ENCODE results near the gene KIF11.
"Not testable (repeated sequence)": the region's sequence is repeated elsewhere in the genome, so short reads cannot be mapped to it uniquely, and the experiment has no call there.

Gene KIF11

DNA sequence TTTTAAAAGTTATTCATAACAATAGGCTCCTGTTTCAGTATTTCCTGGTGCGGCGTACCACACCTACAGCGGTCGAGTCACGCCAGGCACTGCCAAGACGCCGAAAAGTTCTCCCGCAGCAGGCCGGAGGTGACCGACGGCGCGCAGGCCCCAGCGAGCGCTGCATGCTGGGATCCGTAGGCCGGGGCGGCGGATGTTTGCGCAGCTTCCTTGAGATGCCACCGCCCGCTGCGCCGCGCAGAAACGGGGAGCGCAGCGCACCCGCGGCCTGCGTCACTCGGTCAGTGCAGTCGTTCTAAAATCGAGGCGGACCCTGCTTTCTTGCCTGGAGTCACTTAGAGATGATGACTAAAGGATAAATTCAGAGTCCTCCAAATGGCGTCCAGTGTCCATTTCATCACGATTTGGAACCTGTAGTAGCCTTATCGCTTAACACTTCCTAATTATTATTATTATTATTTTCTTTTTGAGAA lies 1.3 kb upstream of the KIF11 start:
- peak; percentile 93 for DNase-seq

DNA sequence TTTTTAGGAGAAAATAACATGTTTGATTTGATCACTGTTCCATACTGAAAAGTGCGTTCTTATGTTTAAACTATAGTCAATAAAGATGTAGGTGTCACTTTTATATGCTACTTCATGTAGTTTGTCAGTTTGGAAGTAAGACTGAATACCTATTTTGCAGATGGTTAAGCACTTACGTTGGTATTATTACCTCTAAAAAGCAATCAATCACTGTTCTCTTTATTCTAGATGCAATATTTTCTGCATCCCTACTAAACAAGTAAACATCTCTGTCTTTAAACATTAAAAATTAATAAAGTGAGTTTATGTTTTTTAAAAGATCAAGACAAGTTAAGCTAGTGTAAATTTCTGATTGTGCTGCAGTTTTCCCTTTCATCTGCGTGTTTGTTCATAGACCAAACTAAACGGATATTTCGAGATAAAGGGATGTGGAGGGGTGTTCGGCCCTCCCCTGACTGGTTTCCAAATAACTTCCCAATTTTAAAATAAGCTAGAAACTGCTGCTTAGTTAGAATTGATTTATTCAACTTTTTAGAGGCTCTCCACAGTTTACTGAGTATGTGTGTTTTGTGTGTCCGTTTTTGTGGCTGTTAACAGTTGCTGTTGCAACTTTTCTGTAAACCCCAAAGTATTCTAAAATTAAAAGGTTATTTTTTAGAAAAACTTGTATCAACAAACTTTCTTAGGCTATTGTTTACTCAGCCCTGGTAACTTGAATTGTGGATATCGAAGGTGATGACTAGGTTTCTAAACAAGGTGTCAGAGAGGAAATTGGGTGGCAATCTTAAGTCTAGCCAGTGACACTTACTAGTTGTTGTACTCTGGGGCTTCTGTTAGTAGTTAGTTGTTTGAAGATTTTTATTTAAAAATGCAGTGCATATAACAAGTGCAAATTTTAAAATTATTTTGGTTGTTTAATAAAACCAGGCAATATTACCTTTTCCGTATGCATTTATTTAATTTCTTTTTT lies 974 bp downstream of the KIF11 start:
- no peak for DNase-seq

DNA sequence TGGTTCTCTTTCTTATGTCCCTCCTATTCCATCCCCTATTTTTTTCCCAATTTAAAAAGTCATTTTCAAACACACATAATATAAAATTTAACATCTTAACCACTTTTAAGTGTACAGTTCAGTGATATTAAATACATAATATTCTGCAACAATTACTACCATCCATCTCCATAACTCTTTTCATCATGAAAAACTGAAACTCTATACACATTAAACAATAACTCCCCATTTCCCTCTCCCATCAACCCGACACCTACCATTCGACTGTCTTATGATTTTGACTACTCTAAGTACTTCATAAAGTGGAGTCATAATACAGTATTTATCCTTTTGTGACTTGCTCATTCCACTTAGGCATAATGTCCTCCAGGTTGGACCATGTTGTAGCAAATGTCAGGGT lies 2.6 kb downstream of the KIF11 start:
- DNase-seq: no peak

DNA sequence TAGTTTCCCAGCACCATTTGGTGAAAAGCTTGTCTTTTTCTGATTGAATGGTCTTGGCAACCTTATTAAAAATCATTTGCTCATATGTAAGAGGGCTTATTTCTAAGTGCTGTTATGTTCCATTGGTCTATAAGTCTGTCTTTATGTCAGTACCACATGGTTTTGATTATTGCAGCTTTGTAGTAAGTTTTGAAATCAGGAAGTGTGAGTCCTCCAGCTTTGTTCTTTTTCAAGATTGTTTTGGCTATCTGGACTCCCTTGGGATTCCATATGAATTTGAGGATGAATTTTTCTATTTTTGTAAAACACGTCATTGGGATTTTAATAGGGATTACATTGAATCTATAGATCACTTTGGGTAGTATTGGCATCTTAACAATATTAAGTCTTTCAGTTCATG lies 5.4 kb downstream of the KIF11 start:
- DNase-seq: no peak

DNA sequence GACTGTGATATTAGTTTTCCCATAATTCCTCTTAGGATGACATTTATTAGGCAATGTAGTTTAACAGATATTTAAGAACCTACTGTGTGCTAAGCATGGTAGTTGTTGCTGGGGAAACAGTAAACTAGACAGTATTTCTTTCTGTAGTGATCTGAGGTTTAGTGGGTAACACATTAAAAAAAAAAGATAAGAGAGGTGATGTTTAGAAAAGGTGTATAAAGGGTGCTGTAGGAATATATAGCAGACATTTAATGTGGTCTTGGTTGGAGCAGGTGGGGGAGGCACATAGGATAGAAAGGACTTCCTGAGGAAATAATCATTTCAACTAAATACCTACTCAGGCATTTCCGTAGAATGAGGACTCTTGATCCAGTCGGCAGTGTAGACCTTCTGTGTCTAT lies 11.9 kb downstream of the KIF11 start:
- DNase-seq: no peak

DNA sequence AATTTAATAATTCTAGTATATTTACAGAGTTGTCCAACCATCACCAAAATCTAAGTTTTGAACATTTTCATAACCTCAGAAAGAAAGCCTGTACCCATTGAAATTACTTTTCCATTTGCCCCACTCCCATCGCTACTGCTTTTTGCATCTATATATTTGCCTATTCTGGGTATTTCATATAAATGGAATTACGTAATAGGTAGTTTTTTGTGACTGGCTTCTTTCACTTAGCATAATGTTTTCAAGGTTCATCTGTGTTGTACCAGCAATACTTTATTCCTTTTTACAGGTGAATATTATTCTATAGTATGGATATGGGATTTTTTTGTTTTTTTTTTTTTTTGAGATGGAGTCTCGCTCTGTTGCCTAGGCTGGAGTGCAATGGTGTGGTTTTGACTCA lies 22.6 kb downstream of the KIF11 start:
- no peak for DNase-seq

DNA sequence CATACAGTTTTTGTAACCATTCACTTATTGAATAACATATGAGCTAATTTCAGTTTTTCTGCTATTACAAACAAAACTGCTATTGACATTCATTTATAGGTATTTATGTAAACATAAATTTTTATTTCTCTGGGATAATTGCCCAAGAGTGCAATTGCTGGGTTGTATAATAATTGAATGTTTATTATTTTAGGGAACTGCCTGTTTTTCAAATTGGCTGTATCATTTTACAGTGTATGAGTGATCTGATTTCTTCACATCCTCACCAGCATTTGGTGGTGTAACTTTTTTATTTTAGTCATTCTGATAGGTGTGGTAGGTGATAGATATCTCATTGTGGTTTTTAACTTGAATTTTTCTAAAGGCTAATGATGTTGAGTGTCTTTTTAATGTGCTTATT lies 26.4 kb downstream of the KIF11 start:
- no peak for DNase-seq

DNA sequence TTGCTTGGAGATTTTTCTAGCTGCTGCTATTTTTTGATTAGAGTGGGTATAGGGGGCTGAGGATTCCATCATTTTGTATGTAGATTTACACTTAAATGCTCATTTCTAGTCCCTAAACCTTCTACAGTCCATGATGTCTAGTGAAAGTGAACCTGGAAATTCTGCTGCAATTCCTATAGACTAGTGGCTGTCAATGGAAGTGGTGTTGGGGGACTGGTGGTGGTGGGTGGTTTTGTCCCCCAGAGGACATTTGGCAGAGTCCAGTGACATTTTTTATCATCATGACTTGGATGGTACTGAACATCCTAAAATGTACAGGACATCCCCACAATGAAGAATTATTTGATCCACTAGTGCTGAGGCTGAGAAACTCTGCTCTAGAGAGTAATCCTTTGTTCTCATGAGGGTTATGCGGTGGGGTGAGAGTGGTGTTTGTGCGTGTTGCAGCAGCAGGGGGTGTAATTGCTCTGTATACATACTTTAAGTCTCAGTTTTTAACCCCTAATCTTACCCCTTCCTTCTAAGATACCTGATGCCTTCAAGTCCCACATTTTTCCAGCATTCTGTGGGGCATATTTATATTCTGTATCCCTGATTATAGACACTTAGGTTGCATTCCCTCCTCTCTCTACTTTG lies 35.0 kb downstream of the KIF11 start:
- DNase-seq: no peak

DNA sequence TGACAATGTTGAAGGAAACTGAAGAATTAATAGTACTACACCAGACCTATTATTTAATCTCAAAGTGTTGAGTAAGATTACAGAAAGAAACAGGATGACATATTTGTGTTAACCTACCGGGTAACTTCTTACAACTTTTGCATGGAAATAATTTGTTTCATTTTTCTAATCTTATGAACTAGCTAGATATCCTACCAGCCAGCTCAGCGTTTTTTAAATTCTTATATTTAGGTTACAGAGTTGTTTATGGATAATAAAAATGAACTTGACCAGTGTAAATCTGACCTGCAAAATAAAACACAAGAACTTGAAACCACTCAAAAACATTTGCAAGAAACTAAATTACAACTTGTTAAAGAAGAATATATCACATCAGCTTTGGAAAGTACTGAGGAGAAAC lies 37.0 kb downstream of the KIF11 start:
- no peak for DNase-seq

DNA sequence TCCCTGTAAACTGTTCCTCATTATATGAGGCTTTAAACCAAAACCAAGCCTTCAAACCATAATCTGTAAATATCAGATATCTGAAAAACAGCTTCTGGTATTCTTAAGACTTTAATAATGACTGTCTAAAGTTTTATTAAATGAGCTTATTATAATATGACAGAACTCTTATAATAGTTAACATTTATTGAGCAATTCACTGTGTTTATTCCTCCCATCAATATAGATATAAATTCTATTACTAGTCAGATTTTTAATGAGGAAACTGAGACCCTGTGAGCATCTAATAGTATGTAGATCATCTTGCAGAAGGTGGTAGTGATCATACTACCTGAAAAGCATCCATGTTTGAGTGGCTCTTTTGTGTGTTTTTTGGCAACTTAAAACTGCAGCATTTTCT lies 45.1 kb downstream of the KIF11 start:
- no peak for DNase-seq

DNA sequence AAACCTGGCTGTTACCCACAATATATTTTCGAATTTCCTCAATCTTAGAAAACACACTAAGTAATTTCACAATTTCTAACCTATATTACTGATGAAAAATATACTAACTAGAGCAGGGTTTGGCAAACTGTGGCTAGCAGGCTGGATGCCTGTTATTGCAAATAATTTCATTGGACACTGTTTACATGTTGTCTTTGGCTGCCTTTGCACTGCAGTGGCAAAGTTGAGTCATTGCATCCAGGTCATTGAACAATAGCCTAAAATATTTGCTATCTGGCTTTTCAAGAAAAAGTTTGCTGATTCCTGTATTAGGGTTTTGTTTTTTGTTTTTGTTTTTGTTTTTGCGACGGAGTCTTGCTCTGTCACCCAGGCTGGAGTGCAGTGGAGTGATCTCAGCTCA lies 47.2 kb downstream of the KIF11 start:
- DNase-seq: no peak

DNA sequence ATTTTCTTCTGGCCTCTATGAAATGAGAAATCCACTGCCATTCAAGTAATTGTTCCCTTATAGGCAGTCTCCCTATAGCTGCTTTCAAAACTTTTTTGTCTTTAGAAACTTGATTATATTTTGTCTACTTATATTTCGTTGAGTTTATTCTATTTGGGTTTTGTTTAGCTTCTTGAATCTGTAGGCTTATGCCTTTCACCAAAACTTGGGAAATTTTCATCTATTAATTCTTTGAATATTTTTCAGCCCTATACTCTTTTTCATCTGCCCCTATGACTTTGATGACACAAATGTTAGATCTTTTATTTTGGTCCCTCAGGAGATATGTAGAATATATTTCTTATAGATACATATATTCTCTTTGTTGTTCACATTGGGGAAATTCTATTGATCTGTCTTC lies 48.6 kb downstream of the KIF11 start:
- DNase-seq: no peak

DNA sequence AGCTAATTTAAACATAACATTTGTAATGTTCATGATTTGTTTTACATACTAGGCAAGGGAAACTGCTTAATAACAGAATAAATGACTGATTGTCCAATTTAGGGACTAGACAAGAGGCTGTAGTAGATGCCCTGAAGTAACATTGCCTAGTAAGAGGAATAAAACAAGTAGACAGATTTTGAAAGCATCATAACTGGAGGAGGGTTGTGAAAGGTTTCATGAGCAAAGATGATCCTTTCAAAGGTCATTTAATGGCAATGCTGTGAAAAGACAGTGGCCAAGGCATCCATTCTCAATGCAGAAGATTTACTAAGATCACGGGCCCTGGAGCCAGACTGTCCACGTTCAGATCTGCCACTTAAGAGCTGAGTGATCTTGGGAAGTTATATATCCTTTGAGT lies 52.0 kb downstream of the KIF11 start:
- DNase-seq: no peak

DNA sequence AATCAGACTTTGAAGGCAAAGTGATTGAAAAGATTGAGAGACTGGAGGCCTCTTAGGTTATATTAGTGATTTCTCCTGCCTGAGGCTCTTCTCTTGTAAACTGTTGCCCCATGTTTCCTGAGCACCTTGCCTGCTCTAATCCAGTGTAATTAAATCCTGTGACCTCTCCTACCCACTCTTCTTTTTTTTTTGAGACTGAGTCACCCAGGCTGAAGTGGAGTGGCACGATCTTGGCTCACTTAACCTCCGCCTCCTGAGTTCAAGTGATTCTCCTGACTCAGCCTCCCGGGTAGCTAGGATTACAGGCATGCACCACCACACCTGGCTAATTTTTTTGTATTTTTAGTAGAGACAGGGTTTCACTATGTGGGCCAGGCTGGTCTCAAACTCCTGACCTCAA lies 57.9 kb downstream of the KIF11 start:
- not testable (repeated sequence) for DNase-seq

DNA sequence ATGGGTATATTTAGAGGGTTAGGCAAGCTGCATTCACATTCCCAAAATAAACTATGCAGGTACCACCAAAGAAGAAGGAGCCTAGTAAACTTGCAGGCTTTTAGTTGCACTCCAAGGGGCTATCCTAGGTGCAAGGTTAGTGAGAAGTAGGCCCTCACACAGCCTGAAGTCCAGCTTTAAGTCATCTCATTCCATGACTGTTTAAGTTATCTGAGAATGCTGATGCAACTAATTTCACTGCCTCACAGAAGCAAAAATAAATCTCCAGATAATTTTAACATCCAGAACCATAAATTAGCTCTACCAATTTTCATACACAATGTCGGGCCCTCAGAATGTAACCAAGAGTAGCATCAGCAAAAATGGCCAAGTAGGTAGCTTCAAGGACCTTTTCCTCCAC lies 62.5 kb downstream of the KIF11 start:
- DNase-seq: no peak

DNA sequence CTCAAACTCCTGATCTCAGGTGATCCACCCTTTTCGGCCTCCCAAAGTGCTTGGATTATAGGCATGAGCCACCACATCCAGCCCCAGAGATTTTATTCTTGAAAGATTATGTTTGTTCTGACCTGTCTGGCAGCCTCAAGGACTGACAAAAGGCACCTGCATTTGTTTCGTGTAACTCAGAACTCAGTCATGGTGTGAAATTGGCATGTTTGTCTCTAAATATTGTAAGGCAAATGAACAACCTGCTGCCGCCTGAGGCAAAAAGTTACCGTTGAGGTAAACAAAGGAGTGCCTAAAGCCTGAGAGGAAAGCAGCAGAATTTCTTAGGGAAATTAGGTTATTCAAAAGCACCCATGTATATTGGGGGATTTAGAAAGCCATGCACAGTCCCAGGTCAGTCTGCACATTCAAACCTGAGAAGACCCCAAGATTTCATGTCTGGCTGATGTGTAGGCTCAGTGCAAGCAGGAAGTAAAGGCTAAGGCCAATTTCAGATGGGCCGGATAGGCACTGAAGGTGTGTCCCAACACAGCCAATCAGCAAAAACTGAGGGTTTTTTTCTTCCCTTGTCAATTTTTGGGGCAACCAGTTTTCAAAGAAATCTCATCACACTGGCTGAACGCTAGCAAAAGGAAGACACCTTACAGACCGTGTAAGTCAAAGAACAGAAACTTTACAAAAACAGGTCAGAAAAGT lies 63.5 kb downstream of the KIF11 start:
- no peak for DNase-seq

DNA sequence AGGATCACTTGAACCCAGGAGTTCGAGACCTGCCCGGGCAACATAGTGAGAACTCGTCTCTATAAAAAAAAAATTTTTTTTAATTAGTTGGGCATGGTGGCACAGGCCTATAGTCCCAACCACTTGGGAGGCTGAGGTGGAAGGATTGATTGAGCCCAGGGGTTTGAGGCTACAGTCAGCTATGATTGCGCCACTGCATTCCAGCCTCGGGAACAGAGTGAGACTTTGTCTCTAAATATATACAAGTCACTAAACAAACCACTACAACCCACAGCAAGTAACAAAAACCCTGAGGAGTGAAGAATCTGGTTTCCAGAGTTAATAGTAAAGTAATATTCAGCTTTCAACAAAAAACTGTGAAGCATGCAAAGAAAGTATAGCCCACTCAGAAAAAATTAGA lies 64.1 kb downstream of the KIF11 start:
- no peak for DNase-seq

DNA sequence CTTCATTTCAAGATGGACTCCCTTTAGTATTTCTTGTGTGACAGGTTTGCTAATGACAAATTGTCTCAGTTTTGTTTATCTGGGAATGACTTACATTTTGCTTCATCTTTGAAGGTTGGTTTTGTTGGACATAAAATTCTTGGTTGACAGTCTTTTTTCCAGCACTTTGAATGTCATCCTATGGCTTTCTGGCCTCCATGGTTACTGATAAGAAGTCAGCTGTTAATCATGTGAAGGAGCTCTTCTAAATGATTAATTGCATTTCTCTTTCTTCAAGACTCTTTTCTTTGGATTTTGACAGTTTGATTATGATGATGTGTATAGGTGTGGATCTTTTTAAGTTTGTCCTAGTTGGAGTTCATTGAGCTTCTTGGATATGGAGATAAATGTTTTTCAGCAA lies 69.9 kb downstream of the KIF11 start:
- no peak for DNase-seq

DNA sequence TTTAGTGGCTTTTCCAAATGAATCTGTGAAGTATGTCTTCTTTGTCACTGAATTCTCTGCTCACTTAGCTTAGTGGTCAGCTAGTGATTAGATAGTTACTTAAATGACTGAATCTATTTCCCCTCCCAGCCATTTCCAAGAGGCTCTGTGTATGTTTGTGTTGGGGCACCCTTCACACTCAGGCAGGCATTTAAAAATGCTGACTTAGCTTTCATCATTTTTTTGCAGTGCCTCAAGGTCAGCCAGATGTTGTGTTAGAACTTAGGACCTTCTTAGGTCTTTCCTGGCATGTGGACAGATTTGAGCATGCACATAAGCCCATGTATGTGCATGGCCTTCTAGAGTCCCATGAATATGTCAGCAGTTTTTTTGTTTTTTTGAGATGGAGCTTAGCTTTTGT lies 71.4 kb downstream of the KIF11 start:
- DNase-seq: no peak

DNA sequence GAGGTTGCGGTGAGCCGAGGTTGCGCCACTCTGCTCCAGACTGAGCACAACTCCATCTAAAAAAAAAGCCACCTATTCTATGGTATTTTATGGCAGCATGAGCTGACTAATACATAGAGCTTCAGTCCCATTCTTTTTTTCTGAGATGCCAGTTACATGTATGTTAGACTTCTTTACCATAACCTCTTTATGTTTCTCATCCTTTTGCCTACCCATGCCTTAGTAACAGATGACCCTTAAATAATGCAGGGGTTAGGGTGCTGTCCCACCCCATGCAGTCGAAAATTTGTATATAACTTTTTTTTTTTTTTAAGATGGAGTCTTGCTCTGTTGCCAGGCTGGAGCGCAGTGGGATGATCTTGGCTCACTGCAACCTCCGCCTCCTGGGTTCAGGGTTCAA lies 74.1 kb downstream of the KIF11 start:
- DNase-seq: no peak

DNA sequence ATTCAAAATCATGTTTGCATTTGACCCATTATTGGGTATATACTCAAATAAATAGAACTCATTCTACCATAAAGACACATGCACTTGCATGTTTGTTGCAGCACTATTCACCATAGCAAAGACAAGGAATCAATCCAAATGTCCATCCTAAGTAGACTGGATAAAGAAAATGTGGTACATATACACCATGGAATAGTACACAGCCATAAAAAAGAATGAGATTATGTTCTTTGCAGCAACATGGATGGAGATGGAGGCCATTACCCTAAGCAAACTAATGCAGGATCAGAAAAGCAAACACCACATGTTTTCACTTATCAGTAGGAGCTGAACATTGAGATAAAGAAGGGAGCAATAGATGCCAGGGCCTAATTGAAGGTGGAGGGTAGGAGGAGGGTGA lies 84.8 kb downstream of the KIF11 start:
- DNase-seq: no peak

DNA sequence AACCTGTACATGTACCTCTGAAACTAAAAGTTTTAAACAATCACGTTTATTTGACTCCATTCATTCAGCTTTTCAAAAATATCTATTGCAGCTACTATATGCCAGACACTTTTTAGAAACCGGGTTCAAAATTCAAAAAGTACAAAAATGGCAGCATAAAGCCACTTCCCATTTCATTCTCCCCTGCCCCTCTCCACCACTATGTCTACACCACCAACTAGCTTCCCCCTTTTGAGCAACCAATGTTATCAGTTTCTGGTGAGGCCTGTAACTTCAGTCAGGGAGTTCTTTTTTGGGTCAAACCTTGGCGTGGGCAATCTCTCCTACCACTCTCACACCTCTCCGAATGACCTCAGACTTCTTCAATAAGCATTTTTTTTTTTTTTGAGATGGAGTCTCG lies 85.3 kb downstream of the KIF11 start:
- DNase-seq: no peak

DNA sequence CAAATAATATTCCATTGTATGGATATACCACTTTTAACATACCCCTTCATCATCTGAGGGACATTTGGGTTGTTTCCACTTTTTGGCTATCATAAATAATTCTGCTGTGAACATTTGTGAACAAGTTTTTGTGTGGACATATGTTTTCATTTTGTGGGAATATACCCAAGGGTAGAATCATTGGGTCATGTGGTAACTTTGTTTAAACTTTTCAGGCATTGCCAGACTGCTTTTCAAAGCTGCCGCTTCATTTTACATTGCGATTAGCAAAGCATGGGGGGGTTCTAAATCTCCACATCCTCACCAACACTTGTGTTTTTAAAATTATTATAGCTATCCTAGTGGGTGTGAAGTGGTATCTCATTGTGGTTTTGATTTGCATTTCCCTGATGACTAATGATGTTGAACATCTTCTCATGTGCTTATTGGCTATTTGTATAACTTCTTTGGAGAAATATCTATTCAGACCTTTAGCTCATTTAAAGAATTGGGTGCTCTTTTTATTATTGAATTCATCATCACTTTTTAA lies 88.4 kb downstream of the KIF11 start:
- no peak for DNase-seq

DNA sequence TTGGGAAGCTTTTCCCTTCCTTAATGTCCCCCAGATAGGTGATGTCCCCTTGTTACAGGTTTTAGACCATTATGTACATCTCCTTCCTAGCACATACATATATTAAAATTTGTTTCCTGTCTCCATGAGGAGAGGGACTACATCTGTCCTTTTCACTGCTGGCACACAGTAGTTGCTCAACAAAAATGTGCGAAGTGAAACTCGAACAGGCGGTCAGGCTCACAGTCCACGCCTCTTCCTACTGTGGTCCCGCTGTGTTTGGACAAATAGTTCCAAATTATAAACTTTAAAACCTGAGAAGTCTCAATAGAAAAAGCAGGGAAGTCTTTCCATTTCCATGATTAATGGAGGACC lies 95.6 kb downstream of the KIF11 start:
- no peak for DNase-seq

Measured in islet precursor cell (in vitro differentiated cells).